A549 (cell line): ENCODE measurements around the gene CDC42SE1. TPM values are rescaled to one million over a fixed set of nuclear protein-coding genes. Genes with fewer than 3 reads are reported as not detected.

Experiments used
- BHLHE40 ChIP-seq: IDR thresholded peaks from 2 replicates; pipeline ENCODE4 v1.6.1; 2012; ENCODE audit warnings: low read depth, low read length, inconsistent platforms
- CBX8 ChIP-seq: fragments of 200-600 bp; sonication (generic); IDR thresholded peaks from 2 replicates; pipeline ENCODE4 v1.6.1; 2016
- CEBPB ChIP-seq, 2 experiments: fragments of >200 bp in 1 of 2; sonication (Bioruptor Twin) in 1 of 2; formaldehyde crosslinking in 1 of 2; IDR thresholded peaks; 2 replicates each; pipeline ENCODE4 v1.6.1; 2012 to 2016
- CHD4 ChIP-seq: fragments of 200-600 bp; sonication (generic); IDR thresholded peaks from 2 replicates; pipeline ENCODE4 v1.6.1; 2016; ENCODE audit warnings: antibody characterized with exemption, mild to moderate bottlenecking, borderline replicate concordance
- EHF ChIP-seq: fragments of 250-450 bp; sonication (Bioruptor Pico); IDR thresholded peaks from 2 replicates; pipeline ENCODE4 v1.5.0; 2020; ENCODE audit warnings: mild to moderate bottlenecking
- EHMT2 ChIP-seq: fragments of 200-600 bp; sonication (generic); IDR thresholded peaks from 2 replicates; pipeline ENCODE4 v1.6.1; 2016; ENCODE audit warnings: antibody characterized with exemption, low read depth, mild to moderate bottlenecking, moderate library complexity
- ELK1 ChIP-seq: fragments of 150-350 bp; IDR thresholded peaks from 2 replicates; pipeline ENCODE4 v1.6.1; 2014; ENCODE audit warnings: low read depth, mild to moderate bottlenecking, low read length
- EP300 ChIP-seq, 2 experiments: fragments of >200 bp; sonication (Bioruptor Twin); formaldehyde crosslinking; IDR thresholded peaks; 2 replicates in 1 of 2; 3 replicates in 1 of 2; pipeline ENCODE4 v1.6.1; 2016 to 2017
- FOSB ChIP-seq: fragments of 250-450 bp; sonication (Bioruptor Pico); IDR thresholded peaks from 2 replicates; pipeline ENCODE4 v1.5.0; 2020; ENCODE audit warnings: mild to moderate bottlenecking, moderate library complexity
- HDAC2 ChIP-seq: fragments of 200-600 bp; sonication (generic); IDR thresholded peaks from 2 replicates; pipeline ENCODE4 v1.6.1; 2016
- HES2 ChIP-seq: fragments of >200 bp; sonication (Bioruptor Twin); formaldehyde crosslinking; IDR thresholded peaks from 2 replicates; pipeline ENCODE4 v1.6.1; 2016
- HEYL ChIP-seq: fragments of 250-450 bp; sonication (Bioruptor Pico); IDR thresholded peaks from 2 replicates; pipeline ENCODE4 v1.8.0; 2021; ENCODE audit warnings: mild to moderate bottlenecking, moderate library complexity
- HOXA7 ChIP-seq: fragments of 250-450 bp; sonication (Bioruptor Pico); IDR thresholded peaks from 2 replicates; pipeline ENCODE4 v1.5.0; 2020; ENCODE audit warnings: mild to moderate bottlenecking, moderate library complexity
- HOXB13 ChIP-seq: fragments of 250-450 bp; sonication (Bioruptor Pico); IDR thresholded peaks from 2 replicates; pipeline ENCODE4 v1.5.0; 2020; ENCODE audit warnings: low read depth, mild to moderate bottlenecking, moderate library complexity
- HOXB5 ChIP-seq: fragments of 250-450 bp; sonication (Bioruptor Pico); IDR thresholded peaks from 2 replicates; pipeline ENCODE4 v1.5.0; 2020; ENCODE audit warnings: mild to moderate bottlenecking, moderate library complexity
- KDM1A ChIP-seq: fragments of 200-600 bp; sonication (generic); IDR thresholded peaks from 2 replicates; pipeline ENCODE4 v1.6.1; 2016; ENCODE audit warnings: low read depth, mild to moderate bottlenecking
- KDM5A ChIP-seq: fragments of 200-600 bp; sonication (generic); IDR thresholded peaks from 2 replicates; pipeline ENCODE4 v1.6.1; 2016; ENCODE audit warnings: antibody characterized with exemption, mild to moderate bottlenecking
- MAFK ChIP-seq: fragments of 450-650 bp; IDR thresholded peaks from 2 replicates; pipeline ENCODE4 v1.6.1; 2014; ENCODE audit not compliant: partially characterized antibody
- MYC ChIP-seq: IDR thresholded peaks from 2 replicates; pipeline ENCODE4 v1.6.1; 2012; ENCODE audit warnings: mild to moderate bottlenecking, inconsistent platforms, low read length, improper control_type of control experiment, borderline replicate concordance
- NFE2L2 ChIP-seq: fragments of 150-350 bp; conservative IDR thresholded peaks from 2 replicates; pipeline ENCODE4 v1.6.1; 2014; ENCODE audit warnings: low read length
- NPAS2 ChIP-seq: fragments of 250-450 bp; sonication (Bioruptor Pico); IDR thresholded peaks from 2 replicates; pipeline ENCODE4 v1.8.0; 2022; ENCODE audit warnings: mild to moderate bottlenecking, moderate library complexity, borderline replicate concordance
- NR3C1 ChIP-seq: fragments of >200 bp; sonication (Bioruptor Twin); formaldehyde crosslinking; IDR thresholded peaks from 3 replicates; pipeline ENCODE4 v1.6.1; 2017
- POLR2A ChIP-seq: IDR thresholded peaks from 2 replicates; pipeline ENCODE4 v1.6.1; 2012; ENCODE audit warnings: mild to moderate bottlenecking, low read length
- RAD21 ChIP-seq, 2 experiments: fragments of >200 bp in 1 of 2; sonication (Bioruptor Twin) in 1 of 2; formaldehyde crosslinking in 1 of 2; IDR thresholded peaks in 1 of 2; conservative IDR thresholded peaks in 1 of 2; 2 replicates in 1 of 2; 3 replicates in 1 of 2; pipeline ENCODE4 v1.6.1; 2012 to 2018; ENCODE audit warnings: inconsistent platforms in 1 of 2
- RARB ChIP-seq: fragments of 250-450 bp; sonication (Bioruptor Pico); IDR thresholded peaks from 2 replicates; pipeline ENCODE4 v1.8.0; 2021; ENCODE audit warnings: mild to moderate bottlenecking, moderate library complexity
- RCOR1 ChIP-seq: fragments of 150-350 bp; IDR thresholded peaks from 2 replicates; pipeline ENCODE4 v1.6.1; 2014; ENCODE audit warnings: antibody characterized with exemption, low read length, low read depth
- REST ChIP-seq: fragments of 200-600 bp; sonication (generic); IDR thresholded peaks from 2 replicates; pipeline ENCODE4 v1.6.1; 2016; ENCODE audit warnings: antibody characterized with exemption, mild to moderate bottlenecking, moderate library complexity
- RFX5 ChIP-seq: fragments of 450-650 bp; IDR thresholded peaks from 2 replicates; pipeline ENCODE4 v1.7.1; 2014; ENCODE audit warnings: antibody characterized with exemption, mild to moderate bottlenecking, moderate library complexity
- SMC3 ChIP-seq: fragments of >200 bp; sonication (Bioruptor Twin); formaldehyde crosslinking; IDR thresholded peaks from 3 replicates; pipeline ENCODE4 v1.6.1; 2018; ENCODE audit warnings: inconsistent platforms
- SREBF2 ChIP-seq: fragments of 450-650 bp; IDR thresholded peaks from 2 replicates; pipeline ENCODE4 v1.6.1; 2014; ENCODE audit warnings: mild to moderate bottlenecking, moderate library complexity
- TFCP2L1 ChIP-seq: fragments of 250-450 bp; sonication (Bioruptor Pico); IDR thresholded peaks from 2 replicates; pipeline ENCODE4 v1.5.0; 2021; ENCODE audit warnings: mild to moderate bottlenecking
- TP53 ChIP-seq: fragments of 250-450 bp; sonication (Bioruptor Pico); IDR thresholded peaks from 2 replicates; pipeline ENCODE4 v1.5.0; 2021; ENCODE audit warnings: mild to moderate bottlenecking, moderate library complexity
- ZFP36 ChIP-seq: fragments of 450-650 bp; IDR thresholded peaks from 2 replicates; pipeline ENCODE4 v1.6.1; 2014; ENCODE audit warnings: borderline replicate concordance; ENCODE audit not compliant: partially characterized antibody
- ZNF302 ChIP-seq: fragments of 250-450 bp; sonication (Bioruptor Pico); IDR thresholded peaks from 2 replicates; pipeline ENCODE4 v1.9.0; 2021; ENCODE audit warnings: inconsistent platforms, mild to moderate bottlenecking, moderate library complexity
- polyA plus RNA-seq, 4 experiments: library from polyadenylated mRNA; depleted of rRNA in 3 of 4; stranded (reverse); fragments of >200 nt; fragmentation: RNase III in 1 of 4; extraction: RNeasy Plus Mini Kit Qiagen cat#74134 plus additional on column Dnase treatment in 1 of 4; gene quantifications; 2 replicates in 3 of 4; 3 replicates in 1 of 4; pipeline ENCODE4 v1.2.3, GENCODE V29; 2011 to 2017
- TF ChIP-seq, protein P1 (sequence below): IDR thresholded peaks from 2 replicates; pipeline ENCODE4 v1.6.1; 2012
- TF ChIP-seq, protein P2 (sequence below): fragments of >200 bp; sonication (Bioruptor Twin); formaldehyde crosslinking; IDR thresholded peaks from 3 replicates; pipeline ENCODE4 v1.6.1; 2016

CDC42SE1 gene
- polyA plus RNA-seq, 2 of the 4 experiments (the other 2 are of a cell fraction), result 54.7 to 83.1 TPM

DNA sequence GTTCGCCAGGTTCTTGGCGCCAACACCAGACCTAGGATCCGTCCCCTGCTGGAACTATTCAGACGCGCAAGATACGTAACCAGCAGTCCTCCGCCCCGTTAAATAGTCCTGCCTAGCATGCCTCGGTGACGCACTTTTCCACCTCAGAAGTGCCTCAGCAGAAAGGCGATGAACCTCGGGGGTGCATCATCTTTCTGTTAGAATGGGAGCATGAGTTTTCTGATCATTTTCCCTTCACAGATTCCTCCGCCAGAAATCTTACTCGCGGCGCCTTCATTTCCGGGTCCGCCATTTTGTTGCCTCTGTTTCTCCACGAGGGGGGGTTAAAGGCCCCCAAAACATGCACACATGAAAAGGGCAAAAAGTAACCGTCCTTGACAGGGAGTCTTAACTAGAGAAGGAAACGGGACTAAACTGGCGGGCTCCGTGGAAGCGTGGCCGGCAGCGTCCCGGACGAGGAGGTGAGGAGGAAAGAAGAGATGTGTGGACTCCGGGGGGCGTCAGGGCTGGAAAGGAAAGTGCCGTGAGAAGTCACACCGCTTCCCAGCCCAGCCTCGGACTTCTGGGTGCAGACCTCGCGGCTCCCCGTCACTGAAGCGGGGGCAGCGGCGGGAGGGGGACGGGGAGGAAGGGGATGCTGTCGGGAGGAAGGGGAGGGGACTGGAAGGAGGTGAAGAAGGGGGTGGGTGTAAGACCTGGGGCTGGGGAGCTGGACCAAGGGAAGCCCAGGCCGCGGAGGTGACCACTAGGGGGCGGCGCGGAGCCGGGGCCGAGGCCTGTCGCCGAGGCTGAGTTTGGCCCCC is 11.3 kb upstream of the CDC42SE1 start, which contains the start of gene GABPB2 (continued):
- no peak for TF ChIP-seq ELK1
- no peak for TF ChIP-seq NFE2L2
- no peak for TF ChIP-seq SREBF2
- peak; percentile 77 for TF ChIP-seq POLR2A
- peak; percentile 54 for TF ChIP-seq HOXA7 (CRISPR knock-in tag)
- no peak for TF ChIP-seq NR3C1
- no peak for TF ChIP-seq EHMT2
- TF ChIP-seq KDM5A, result peak; percentile 18; the same call in 1 of the 2 replicates
- TF ChIP-seq CEBPB (IDR thresholded peaks at IDR 0.05), result peak in 1 of 2 experiments; percentile 26; a peak in 1 of 4 replicates
- no peak for TF ChIP-seq TFCP2L1 (CRISPR knock-in tag)
- no peak for TF ChIP-seq RCOR1
- peak; percentile 94 for TF ChIP-seq EHF (CRISPR knock-in tag)
- TF ChIP-seq HES2, result no peak
- peak; percentile 88 for TF ChIP-seq HOXB13 (CRISPR knock-in tag)
- no peak for TF ChIP-seq CBX8
- TF ChIP-seq CHD4, result no peak
- peak; percentile 22; the same call in 1 of the 2 replicates for TF ChIP-seq REST
- TF ChIP-seq MAFK, result peak; percentile 27
- TF ChIP-seq, protein P1, sequence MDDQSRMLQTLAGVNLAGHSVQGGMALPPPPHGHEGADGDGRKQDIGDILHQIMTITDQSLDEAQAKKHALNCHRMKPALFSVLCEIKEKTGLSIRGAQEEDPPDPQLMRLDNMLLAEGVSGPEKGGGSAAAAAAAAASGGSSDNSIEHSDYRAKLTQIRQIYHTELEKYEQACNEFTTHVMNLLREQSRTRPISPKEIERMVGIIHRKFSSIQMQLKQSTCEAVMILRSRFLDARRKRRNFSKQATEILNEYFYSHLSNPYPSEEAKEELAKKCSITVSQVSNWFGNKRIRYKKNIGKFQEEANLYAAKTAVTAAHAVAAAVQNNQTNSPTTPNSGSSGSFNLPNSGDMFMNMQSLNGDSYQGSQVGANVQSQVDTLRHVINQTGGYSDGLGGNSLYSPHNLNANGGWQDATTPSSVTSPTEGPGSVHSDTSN, result peak; percentile 96
- TF ChIP-seq KDM1A, result 0 out of 2 replicates have a peak, but pooled peaks have one; percentile 17
- no peak for TF ChIP-seq EP300 (IDR thresholded peaks at IDR 0.05)
- peak; percentile 44; the same call in 1 of the 2 replicates for TF ChIP-seq TP53 (CRISPR knock-in tag)
- no peak for TF ChIP-seq HDAC2
- no peak; the same call in 1 of the 2 replicates for TF ChIP-seq ZNF302 (CRISPR knock-in tag)
- TF ChIP-seq RARB, result 0 out of 2 replicates have a peak, but pooled peaks have one; percentile 18
- TF ChIP-seq HOXB5 (CRISPR knock-in tag), result peak; percentile 92
- TF ChIP-seq, protein P2, sequence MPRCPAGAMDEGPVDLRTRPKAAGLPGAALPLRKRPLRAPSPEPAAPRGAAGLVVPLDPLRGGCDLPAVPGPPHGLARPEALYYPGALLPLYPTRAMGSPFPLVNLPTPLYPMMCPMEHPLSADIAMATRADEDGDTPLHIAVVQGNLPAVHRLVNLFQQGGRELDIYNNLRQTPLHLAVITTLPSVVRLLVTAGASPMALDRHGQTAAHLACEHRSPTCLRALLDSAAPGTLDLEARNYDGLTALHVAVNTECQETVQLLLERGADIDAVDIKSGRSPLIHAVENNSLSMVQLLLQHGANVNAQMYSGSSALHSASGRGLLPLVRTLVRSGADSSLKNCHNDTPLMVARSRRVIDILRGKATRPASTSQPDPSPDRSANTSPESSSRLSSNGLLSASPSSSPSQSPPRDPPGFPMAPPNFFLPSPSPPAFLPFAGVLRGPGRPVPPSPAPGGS, result peak; percentile 78; the same call in 2 of the 3 replicates
- no peak for TF ChIP-seq HEYL (CRISPR knock-in tag)
- no peak for TF ChIP-seq NPAS2 (CRISPR knock-in tag)
- TF ChIP-seq MYC, result peak; percentile 93
- TF ChIP-seq ZFP36, result no peak
- no peak for TF ChIP-seq FOSB (CRISPR knock-in tag)
- peak; percentile 50; the same call in 1 of the 3 replicates for TF ChIP-seq SMC3
- peak; percentile 61; the same call in 1 of the 2 replicates for TF ChIP-seq RFX5
- peak; percentile 44 to 56; a peak in 3 of 5 replicates for TF ChIP-seq RAD21 (conservative IDR thresholded peaks at IDR 0.05 in 1 of 2, IDR thresholded peaks at IDR 0.05 in 1 of 2)
- TF ChIP-seq BHLHE40, result no peak
